Neural cell (in vitro differentiated cells): ENCODE results near the gene TMEM260.

ENCODE experiments used
- CTCF ChIP-seq: fragments of 450-650 bp; IDR thresholded peaks from 2 replicates; pipeline ENCODE4 v1.5.1; 2014; ENCODE audit warnings: antibody characterized with exemption, mild to moderate bottlenecking, moderate library complexity; ENCODE audit not compliant: poor library complexity, severe bottlenecking
- EP300 ChIP-seq: fragments of 450-650 bp; conservative IDR thresholded peaks from 2 replicates; pipeline ENCODE4 v1.6.1; 2014; ENCODE audit warnings: antibody characterized with exemption, mild to moderate bottlenecking, moderate library complexity; ENCODE audit not compliant: poor library complexity, severe bottlenecking
- EZH2 ChIP-seq: fragments of 200-600, 300-800 bp; shearing (Covaris generic), sonication (generic); IDR thresholded peaks from 2 replicates; pipeline ENCODE4 v1.6.1; 2014; ENCODE audit warnings: antibody characterized with exemption, low read length, borderline replicate concordance, mild to moderate bottlenecking; ENCODE audit not compliant: insufficient read depth, poor library complexity, severe bottlenecking
- MXI1 ChIP-seq: fragments of 450-650 bp; conservative IDR thresholded peaks from 2 replicates; pipeline ENCODE4 v1.6.1; 2014; ENCODE audit warnings: antibody characterized with exemption, mild to moderate bottlenecking; ENCODE audit not compliant: poor library complexity, severe bottlenecking
- POLR2AphosphoS5 ChIP-seq: IDR thresholded peaks from 2 replicates; pipeline ENCODE4 v1.6.1; 2012
- REST ChIP-seq: IDR thresholded peaks from 2 replicates; pipeline ENCODE4 v1.6.1; 2012; ENCODE audit warnings: borderline replicate concordance
- SMC3 ChIP-seq: fragments of 450-650 bp; conservative IDR thresholded peaks from 2 replicates; pipeline ENCODE4 v1.6.1; 2014; ENCODE audit warnings: antibody characterized with exemption, mild to moderate bottlenecking, moderate library complexity; ENCODE audit not compliant: poor library complexity
- TAF1 ChIP-seq: IDR thresholded peaks from 2 replicates; pipeline ENCODE4 v1.6.1; 2012; ENCODE audit warnings: low read depth

GRCh38 chr14:56666716-56667115 lies 87.1 kb downstream of the TMEM260 start:
- TF ChIP-seq CTCF (no peak), REST (no peak), EZH2 (no peak), EP300 (no peak), MXI1 (no peak), POLR2AphosphoS5 (no peak), TAF1 (no peak), SMC3 (no peak)
